Vagina (tissue), 2 donors: Measurements from ENCODE around the gene ABHD16B. TPM values are rescaled to one million over a fixed set of nuclear protein-coding genes. Genes with fewer than 3 reads are reported as not detected.
"Not testable (repeated sequence)": the region's sequence is repeated elsewhere in the genome, so short reads cannot be mapped to it uniquely, and the experiment has no call there.

Source experiments
- DNase-seq, 2 donors: peaks; one replicate each; pipeline ENCODE4 v3.0.0-alpha.2; 2017; ENCODE audit errors: extremely low spot score in 2 of 2
- H3K27ac ChIP-seq: fragments of 200-600 bp; sonication (generic); one replicate; pipeline ENCODE4 v1.5.1; 2019
- H3K27me3 ChIP-seq: fragments of 200-600 bp; sonication (generic); one replicate; pipeline ENCODE4 v1.5.1; 2019
- H3K36me3 ChIP-seq, 2 donors: fragments of 200-600 bp; sonication (generic); one replicate each; pipeline ENCODE4 v1.5.1; 2017 to 2019
- H3K4me1 ChIP-seq: fragments of 200-600 bp; sonication (generic); one replicate; pipeline ENCODE4 v1.5.1; 2019
- H3K4me3 ChIP-seq, 2 donors: fragments of 200-600 bp; sonication (generic); 1 replicate in 1 of 2; 2 replicates in 1 of 2; pipeline ENCODE4 v1.5.1; 2016 to 2019
- H3K9me3 ChIP-seq: fragments of 200-600 bp; sonication (generic); one replicate; pipeline ENCODE4 v1.5.1; 2019
- POLR2A ChIP-seq, 2 donors: fragments of 450-650 bp; IDR thresholded peaks; one replicate each; pipeline ENCODE4 v1.6.1; 2017; ENCODE audit warnings: antibody characterized with exemption in 2 of 2, mild to moderate bottlenecking in 2 of 2, moderate library complexity in 2 of 2
- POLR2AphosphoS5 ChIP-seq, 2 donors: sonication (generic); formaldehyde crosslinking; IDR thresholded peaks; one replicate each; pipeline ENCODE4 v1.9.0; 2017; ENCODE audit warnings: antibody characterized with exemption in 2 of 2, mild to moderate bottlenecking in 2 of 2, low read depth in 1 of 2; ENCODE audit not compliant: insufficient read depth in 1 of 2
- intact Hi-C: fragments of 100-400 bp; cut with DNase I; formaldehyde crosslinking; loops from one replicate; pipeline ENCODE4 v1.15.1; 2023
- total RNA-seq: library from RNA; depleted of rRNA; stranded (reverse); fragments of >200 nt; gene quantifications from one replicate; pipeline ENCODE4 v1.2.3, GENCODE V29; 2016
- TF ChIP-seq, protein P1 (sequence below), 3 experiments: fragments of 450-650 bp in 2 of 3; fragments of 200-600 bp in 1 of 3; sonication (generic) in 1 of 3; IDR thresholded peaks; one replicate each; pipeline ENCODE4 v1.5.1; 2017 to 2019; ENCODE audit warnings: antibody characterized with exemption in 3 of 3, mild to moderate bottlenecking in 2 of 3, moderate library complexity in 2 of 3

The ABHD16B gene
- total RNA-seq, 1 donor from 2014 or later = not detected

GRCh38 chr20:63848003-63848911, 13.0 kb upstream of the ABHD16B start:
- Histone ChIP-seq H3K27ac (peak overlapping the region; percentile 47), H3K36me3 (no peaks in the 10 kb centered on the region), H3K27me3 (no peaks in the 10 kb centered on the region), H3K9me3 (no peaks in the 10 kb centered on the region), H3K4me3 (no peak overlapping the region), H3K4me1 (peaks cover 35% of the 10 kb centered on the region)
- TF ChIP-seq POLR2A (IDR thresholded peaks at IDR 0.05) = no peak
- TF ChIP-seq, protein P1, sequence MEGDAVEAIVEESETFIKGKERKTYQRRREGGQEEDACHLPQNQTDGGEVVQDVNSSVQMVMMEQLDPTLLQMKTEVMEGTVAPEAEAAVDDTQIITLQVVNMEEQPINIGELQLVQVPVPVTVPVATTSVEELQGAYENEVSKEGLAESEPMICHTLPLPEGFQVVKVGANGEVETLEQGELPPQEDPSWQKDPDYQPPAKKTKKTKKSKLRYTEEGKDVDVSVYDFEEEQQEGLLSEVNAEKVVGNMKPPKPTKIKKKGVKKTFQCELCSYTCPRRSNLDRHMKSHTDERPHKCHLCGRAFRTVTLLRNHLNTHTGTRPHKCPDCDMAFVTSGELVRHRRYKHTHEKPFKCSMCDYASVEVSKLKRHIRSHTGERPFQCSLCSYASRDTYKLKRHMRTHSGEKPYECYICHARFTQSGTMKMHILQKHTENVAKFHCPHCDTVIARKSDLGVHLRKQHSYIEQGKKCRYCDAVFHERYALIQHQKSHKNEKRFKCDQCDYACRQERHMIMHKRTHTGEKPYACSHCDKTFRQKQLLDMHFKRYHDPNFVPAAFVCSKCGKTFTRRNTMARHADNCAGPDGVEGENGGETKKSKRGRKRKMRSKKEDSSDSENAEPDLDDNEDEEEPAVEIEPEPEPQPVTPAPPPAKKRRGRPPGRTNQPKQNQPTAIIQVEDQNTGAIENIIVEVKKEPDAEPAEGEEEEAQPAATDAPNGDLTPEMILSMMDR (IDR thresholded peaks at IDR 0.05) = no peak
- TF ChIP-seq POLR2AphosphoS5 (IDR thresholded peaks at IDR 0.05; ENCODE audit: insufficient read depth in 1 of 2, low read depth in 1 of 2) = no peak
- DNase-seq = no peak
- intact Hi-C loops = no loop called here

DNA sequence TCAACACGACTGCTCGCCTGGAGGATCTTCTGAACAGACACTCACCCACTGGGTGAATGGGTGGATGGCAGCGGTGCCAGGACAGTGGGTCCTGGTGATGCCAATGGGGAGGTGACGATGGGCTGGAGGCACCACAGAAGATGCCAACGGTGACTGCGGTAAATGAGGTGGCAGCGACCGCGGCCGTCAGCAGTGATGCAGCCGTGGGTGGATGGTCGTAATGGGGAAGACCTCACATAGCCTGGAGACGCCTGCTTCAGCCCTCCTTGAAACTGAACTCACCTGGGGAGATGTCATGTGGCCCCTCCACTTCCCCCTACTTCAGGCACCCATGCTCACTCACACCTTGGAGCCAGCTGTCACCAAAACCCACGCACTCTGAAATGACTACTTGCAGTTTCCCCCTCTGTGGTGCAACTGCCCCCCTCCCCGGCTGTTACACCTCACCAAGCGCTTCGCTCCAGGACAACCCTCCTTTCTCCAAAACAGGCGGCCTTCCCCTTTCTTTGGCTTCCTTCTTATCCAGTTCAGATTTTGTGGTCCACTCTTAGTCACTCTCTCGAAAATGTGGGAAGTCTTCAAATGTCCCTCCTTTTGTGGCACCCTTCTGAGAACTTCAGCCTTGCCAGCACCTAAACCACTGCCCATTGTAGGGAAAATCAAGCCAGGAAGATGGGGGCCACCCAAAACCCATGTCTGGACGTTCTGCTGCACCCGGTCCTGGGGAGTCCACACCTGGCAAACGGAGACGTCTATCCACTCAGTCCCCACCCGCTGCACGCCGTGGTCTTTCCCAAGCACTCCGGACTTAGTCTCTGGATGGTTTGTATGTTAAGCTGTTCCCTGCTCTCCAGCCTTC, 10.4 kb upstream of the ABHD16B start:
- H3K4me1 ChIP-seq = peaks cover 48% of the 10 kb centered on the region

DNA sequence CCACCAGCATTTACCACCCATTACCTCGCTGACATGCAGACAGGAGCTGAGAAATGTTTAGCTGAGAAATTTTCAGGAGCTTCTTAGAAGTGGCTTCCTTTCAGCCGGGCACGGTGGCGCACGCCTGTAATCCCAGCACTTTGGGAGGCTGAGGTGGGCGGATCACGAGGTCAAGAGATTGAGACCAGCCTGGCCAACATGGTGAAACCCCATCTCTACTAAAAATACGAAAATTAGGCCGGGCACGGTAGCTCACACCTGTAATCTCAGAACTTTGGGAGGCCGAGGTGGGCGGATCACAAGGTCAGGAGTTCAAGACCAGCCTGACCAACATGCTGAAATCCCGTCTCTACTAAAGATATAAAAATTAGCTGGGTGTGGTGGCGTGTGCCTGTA, 9.8 kb upstream of the ABHD16B start:
- H3K27ac ChIP-seq, intact Hi-C loops, DNase-seq, H3K9me3 ChIP-seq, H3K4me3 ChIP-seq, H3K27me3 ChIP-seq, H3K36me3 ChIP-seq: not testable (repeated sequence)
- peaks cover 46% of the 10 kb centered on the region for H3K4me1 ChIP-seq

More for the DNA sequence above, 10.4 kb upstream of the ABHD16B start:
- H3K36me3 ChIP-seq = no peaks in the 10 kb centered on the region
- H3K27ac ChIP-seq = no peak overlapping the region
- TF ChIP-seq POLR2AphosphoS5 (IDR thresholded peaks at IDR 0.05; ENCODE audit: insufficient read depth in 1 of 2, low read depth in 1 of 2) = no peak
- intact Hi-C loops = no loop called here
- no peak for DNase-seq
- H3K4me3 ChIP-seq = no peak overlapping the region
- no peaks in the 10 kb centered on the region for H3K9me3 ChIP-seq
- no peaks in the 10 kb centered on the region for H3K27me3 ChIP-seq

GRCh38 chr20:63853733-63854068, 7.6 kb upstream of the ABHD16B start:
- H3K4me3 ChIP-seq, DNase-seq, H3K9me3 ChIP-seq, H3K36me3 ChIP-seq, intact Hi-C loops, H3K27me3 ChIP-seq: not testable (repeated sequence)
- Histone ChIP-seq H3K4me1 (peaks cover 42% of the 10 kb centered on the region), H3K27ac (peak overlapping the region; percentile 67)

DNA sequence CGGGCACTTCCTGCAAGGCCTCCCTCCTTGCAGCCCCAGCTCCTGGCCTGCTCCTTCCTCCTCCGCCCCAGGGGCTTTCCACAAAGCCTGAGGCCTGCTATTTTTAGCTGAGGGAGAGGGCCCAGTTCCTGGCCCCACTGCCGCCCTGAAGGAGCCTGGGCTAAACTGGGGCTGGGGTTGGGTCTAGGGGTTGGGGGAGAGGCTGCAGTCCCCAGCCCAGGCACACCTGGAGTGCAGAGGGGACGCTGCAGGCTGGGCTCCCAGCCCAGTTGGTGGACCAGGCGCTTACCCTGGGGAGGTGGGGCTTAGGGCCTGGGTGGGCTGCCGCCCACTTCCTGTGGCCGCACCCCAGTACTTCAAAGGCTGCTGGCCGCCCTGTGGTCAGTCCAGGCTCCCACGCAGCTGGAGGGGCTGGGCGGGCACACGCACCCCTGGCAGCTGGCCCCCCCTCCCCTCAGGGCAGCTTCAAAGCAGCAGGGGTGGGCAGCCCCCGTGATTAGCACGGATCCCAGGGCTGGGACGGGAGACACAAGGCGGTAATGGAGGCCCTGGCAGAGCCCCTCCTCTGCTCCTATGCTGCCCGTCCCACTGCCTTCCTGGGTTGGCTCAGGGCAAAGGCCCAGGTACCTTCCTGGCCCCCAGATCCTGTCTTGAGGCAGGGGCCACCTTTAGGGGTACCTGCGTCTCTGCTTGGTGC, 7.1 kb upstream of the ABHD16B start:
- Histone ChIP-seq H3K27me3 (no peaks in the 10 kb centered on the region), H3K27ac (peak overlapping the region; percentile 67), H3K4me3 (no peak overlapping the region), H3K4me1 (peaks cover 48% of the 10 kb centered on the region), H3K36me3 (no peaks in the 10 kb centered on the region), H3K9me3 (no peaks in the 10 kb centered on the region)
- no peak for DNase-seq
- intact Hi-C loops = no loop called here
- no peak for TF ChIP-seq POLR2A (IDR thresholded peaks at IDR 0.05)
- no peak for TF ChIP-seq POLR2AphosphoS5 (IDR thresholded peaks at IDR 0.05; ENCODE audit: insufficient read depth in 1 of 2, low read depth in 1 of 2)
- TF ChIP-seq, protein P1 (IDR thresholded peaks at IDR 0.05) = no peak

DNA sequence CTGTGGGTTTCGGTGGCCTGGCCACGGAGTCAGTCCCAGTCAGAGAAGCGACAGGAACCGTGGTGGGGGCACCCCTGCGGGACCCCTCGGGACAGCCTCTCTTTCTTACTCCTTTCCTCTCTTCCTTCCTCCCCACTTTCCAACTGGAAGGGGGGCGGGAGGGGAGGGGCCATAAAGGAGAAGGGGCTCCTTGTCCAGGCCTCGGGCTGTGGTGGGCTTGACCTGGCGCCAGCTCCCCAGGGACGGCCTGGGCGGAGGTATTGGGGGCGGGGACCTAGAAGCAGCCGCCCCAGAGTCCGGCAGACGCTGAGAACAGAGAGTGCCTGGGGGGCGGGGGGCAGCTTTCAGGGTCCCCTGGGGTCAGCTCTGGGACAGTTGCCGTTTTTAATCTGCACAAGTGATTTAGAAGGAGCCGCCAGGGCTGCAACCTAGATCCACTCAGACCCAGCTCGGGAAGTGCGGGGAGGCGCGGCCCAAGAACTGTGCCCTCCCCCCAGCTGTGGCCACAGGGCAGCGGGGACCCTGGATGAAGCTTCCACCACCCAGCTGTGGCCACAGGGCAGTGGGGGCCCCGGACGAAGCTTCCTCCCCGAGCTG, 6.4 kb upstream of the ABHD16B start:
- Histone ChIP-seq H3K4me1 (peaks cover 48% of the 10 kb centered on the region), H3K27me3 (no peaks in the 10 kb centered on the region)
- intact Hi-C loops = no loop called here

More for the DNA sequence above, 6.4 kb upstream of the ABHD16B start:
- peak overlapping the region; percentile 67 for H3K27ac ChIP-seq
- no peaks in the 10 kb centered on the region for H3K36me3 ChIP-seq
- no peak for DNase-seq
- peak overlapping the region in 1 of 2 donors; percentile 2 for H3K4me3 ChIP-seq
- peak in 1 of 2 donors; percentile 26 for TF ChIP-seq POLR2AphosphoS5 (IDR thresholded peaks at IDR 0.05; ENCODE audit: insufficient read depth in 1 of 2, low read depth in 1 of 2)
- no peak for TF ChIP-seq POLR2A (IDR thresholded peaks at IDR 0.05)
- TF ChIP-seq, protein P1 (IDR thresholded peaks at IDR 0.05) = no peak
- no peaks in the 10 kb centered on the region for H3K9me3 ChIP-seq
